HepG2 (cell line): Measurements from ENCODE around the gene PRR11. TPM values are rescaled to one million over a fixed set of nuclear protein-coding genes. Genes with fewer than 3 reads are reported as not detected.

ENCODE experiments used
- ATAC-seq: fragments of 200-7000 bp; cut with Tn5 transposase; 3 replicates; pipeline ENCODE4 v1.9.1; 2020; ENCODE audit warnings: mild to moderate bottlenecking, moderate library complexity
- BruUV-seq: library from RNA; stranded (reverse); fragments of 400-500 nt; replicated peaks from 2 replicates; lab custom pipeline; 2021; lab: Mats Ljungman, UMichigan
- CTCF ChIA-PET: fragments of 300-600 bp; formaldehyde crosslinking; extraction: SDS; loops from one replicate; lab custom pipeline; 2021; ENCODE audit warnings: low total read pairs, inconsistent platforms, low intra/inter-chr PET ratio; lab: Yijun Ruan, JAX
- POLR2A ChIA-PET: fragments of 350-600 bp; sonication (Branson Sonifier 250); formaldehyde crosslinking; loops from one replicate; lab custom pipeline; 2020; ENCODE audit warnings: antibody characterized with exemption, inconsistent platforms; lab: Yijun Ruan, JAX
- DNase-seq: peaks from one replicate; pipeline ENCODE4 v3.0.0-alpha.2; 2015; ENCODE audit warnings: low spot score
- FAIRE-seq: peaks from 3 replicates; lab custom pipeline; 2011; peaks lifted over from hg19 to GRCh38; lab: Jason Lieb, UNC
- H2AFZ ChIP-seq: one replicate; pipeline ENCODE4 v1.6.1; 2011; ENCODE audit warnings: low read length, inconsistent platforms
- H3K27ac ChIP-seq: fragments of 300-600 bp; 3 replicates; pipeline ENCODE4 v1.8.0; 2011; ENCODE audit warnings: mixed run types, mild to moderate bottlenecking, mixed read lengths, low read length, inconsistent platforms; ENCODE audit not compliant: insufficient read depth; ENCODE audit errors: extremely low read length
- H3K27me3 ChIP-seq, 2 experiments: fragments of 200-600 bp in 1 of 2; 2 replicates in 1 of 2; 3 replicates in 1 of 2; pipeline versions ENCODE4 v1.6.0 to v1.8.0; 2011; ENCODE audit warnings: low read length in 2 of 2, mild to moderate bottlenecking in 2 of 2, moderate library complexity in 2 of 2, inconsistent platforms in 1 of 2; ENCODE audit not compliant: insufficient read depth in 2 of 2, control insufficient read depth in 1 of 2
- H3K36me3 ChIP-seq, 2 experiments: fragments of 200-600 bp in 1 of 2; replicated peaks in 1 of 2; 2 replicates in 1 of 2; 3 replicates in 1 of 2; pipeline versions ENCODE4 v1.5.1 to v1.8.0; 2011; ENCODE audit warnings: low read length in 2 of 2, inconsistent platforms in 1 of 2; ENCODE audit not compliant: insufficient read depth in 2 of 2, control insufficient read depth in 1 of 2
- H3K4me1 ChIP-seq: 2 replicates; pipeline ENCODE4 v1.5.1; 2012; ENCODE audit warnings: low read length, inconsistent platforms; ENCODE audit not compliant: insufficient read depth
- H3K4me2 ChIP-seq: 2 replicates; pipeline ENCODE4 v1.6.0; 2011; ENCODE audit warnings: low read depth, low read length, inconsistent platforms
- H3K4me3 ChIP-seq, 3 experiments: fragments of 200-600 bp in 1 of 3; sonication (generic), shearing (Covaris generic) in 1 of 3; replicated peaks in 1 of 3; 2 replicates each; pipeline ENCODE4 v1.5.1; 2011 to 2016; ENCODE audit warnings: low read length in 3 of 3, inconsistent platforms in 2 of 3, low read depth in 2 of 3, mild to moderate bottlenecking in 2 of 3, control low read depth in 1 of 3, mixed read lengths in 1 of 3; ENCODE audit not compliant: insufficient read depth in 1 of 3
- H3K79me2 ChIP-seq: one replicate; pipeline ENCODE4 v1.6.1; 2011; ENCODE audit warnings: low read length, inconsistent platforms; ENCODE audit not compliant: insufficient read depth
- H3K9ac ChIP-seq: 2 replicates; pipeline ENCODE4 v1.6.0; 2011; ENCODE audit warnings: mild to moderate bottlenecking, low read depth, low read length, inconsistent platforms; ENCODE audit not compliant: insufficient read depth
- H3K9me3 ChIP-seq: 2 replicates; pipeline ENCODE4 v1.5.1; 2012; ENCODE audit warnings: mild to moderate bottlenecking, low read length
- H4K20me1 ChIP-seq: 2 replicates; pipeline ENCODE4 v1.6.0; 2011; ENCODE audit warnings: inconsistent platforms, mild to moderate bottlenecking, low read length, moderate library complexity; ENCODE audit not compliant: insufficient read depth
- FOXO4 ChIP-seq: sonication (generic); formaldehyde crosslinking; conservative IDR thresholded peaks from 2 replicates; pipeline ENCODE4 v1.8.1; 2023; ENCODE audit warnings: missing genetic modification reagents
- HES4 ChIP-seq: sonication (generic); formaldehyde crosslinking; IDR thresholded peaks from 2 replicates; pipeline ENCODE4 v1.9.0; 2021; ENCODE audit warnings: mild to moderate bottlenecking, missing genetic modification reagents, borderline replicate concordance
- HMGXB3 ChIP-seq: sonication (generic); formaldehyde crosslinking; IDR thresholded peaks from 2 replicates; pipeline ENCODE4 v1.4.0; 2020; ENCODE audit warnings: missing genetic modification reagents, borderline replicate concordance
- PLSCR1 ChIP-seq: sonication (generic); formaldehyde crosslinking; IDR thresholded peaks from 2 replicates; pipeline ENCODE4 v1.5.0; 2020; ENCODE audit warnings: missing genetic modification reagents, mild to moderate bottlenecking, borderline replicate concordance
- RXRB ChIP-seq: IDR thresholded peaks from 2 replicates; pipeline ENCODE4 v1.6.1; 2016; ENCODE audit warnings: borderline replicate concordance, missing genetic modification reagents, missing compliant biosample characterization
- SP4 ChIP-seq: sonication (generic); formaldehyde crosslinking; IDR thresholded peaks from 2 replicates; pipeline ENCODE4 v1.8.1; 2023; ENCODE audit warnings: mild to moderate bottlenecking, missing genetic modification reagents
- TRAFD1 ChIP-seq: sonication (generic); formaldehyde crosslinking; IDR thresholded peaks from 2 replicates; pipeline ENCODE4 v1.5.1; 2020; ENCODE audit warnings: missing genetic modification reagents, mild to moderate bottlenecking, borderline replicate concordance
- ZFP36 ChIP-seq: fragments of 150-350 bp; IDR thresholded peaks from 2 replicates; pipeline ENCODE4 v1.6.1; 2018; ENCODE audit warnings: borderline replicate concordance, low read length, low read depth; ENCODE audit not compliant: partially characterized antibody
- ZNF136 ChIP-seq: sonication (generic); formaldehyde crosslinking; IDR thresholded peaks from 2 replicates; pipeline ENCODE4 v1.8.1; 2022; ENCODE audit warnings: low read depth, mild to moderate bottlenecking, moderate library complexity, missing genetic modification reagents
- ZNF33B ChIP-seq: sonication (generic); formaldehyde crosslinking; IDR thresholded peaks from 2 replicates; pipeline ENCODE4 v1.5.1; 2020; ENCODE audit warnings: mild to moderate bottlenecking, missing genetic modification reagents
- ZNF44 ChIP-seq: sonication (generic); formaldehyde crosslinking; IDR thresholded peaks from 2 replicates; pipeline ENCODE4 v1.5.1; 2020; ENCODE audit warnings: mild to moderate bottlenecking, missing genetic modification reagents
- ZNF558 ChIP-seq: sonication (generic); formaldehyde crosslinking; IDR thresholded peaks from 2 replicates; pipeline ENCODE4 v1.9.0; 2022; ENCODE audit warnings: mild to moderate bottlenecking, missing genetic modification reagents, borderline replicate concordance
- WGBS: methylation state at CpG from one replicate; pipeline ENCODE4 v1.1.6; 2017; ENCODE audit warnings: low lambda C conversion rate; 5-methylcytosine and 5-hydroxymethylcytosine counted together
- in situ Hi-C: cut with HindIII; loops from 2 replicates; pipeline ENCODE4 v1.10.0; 2017; ENCODE audit warnings: low pct_unique_long_range_greater_than_20kb; ENCODE audit not compliant: extremely low pct_ligation_motif_present
- intact Hi-C: fragments of 100-400 bp; cut with micrococcal nuclease; formaldehyde crosslinking; loops from one replicate; pipeline ENCODE4 v1.10.0; 2022; ENCODE audit not compliant: unreplicated experiment
- polyA plus RNA-seq, 8 experiments: library from polyadenylated mRNA; depleted of rRNA in 3 of 8; stranded (reverse) in 7 of 8; unstranded in 1 of 8; fragments of >200 nt; fragmentation: Illumina TruSeq in 4 of 8; extraction: Trizol in 4 of 8; gene quantifications; 2 replicates each; pipeline versions ENCODE4 v1.2.1 to v1.2.3, GENCODE V29; 2011 to 2016; ENCODE audit warnings: low read depth in 4 of 8, missing spikeins in 1 of 8, mixed read lengths in 1 of 8; ENCODE audit not compliant: insufficient read depth in 1 of 8
- total RNA-seq, 5 experiments: library from RNA; depleted of rRNA; stranded (reverse); fragments of >200 nt; fragmentation: Illumina TruSeq; extraction: Trizol; gene quantifications; 2 replicates each; pipeline ENCODE4 v1.2.3, GENCODE V29; 2016; ENCODE audit warnings: low read depth in 1 of 5

PRR11 gene
- total and polyA plus RNA-seq, 2 of the 13 experiments (the other 11 are each of a cell fraction or from before 2014, with no cell fraction given) = 35.7 to 39.2 TPM

GRCh38 chr17:59149051-59149450 is 6.5 kb upstream of the PRR11 start:
- Histone ChIP-seq H3K36me3 (peaks cover 3 to 9% of the 10 kb centered on the region in 2 experiments; a peak in 2 of 5 replicates), H3K4me2 (no peak overlapping the region), H4K20me1 (no peaks in the 10 kb centered on the region; the same call in none of the 2 replicates), H3K4me1 (peaks cover 56% of the 10 kb centered on the region), H2AFZ (no peak overlapping the region), H3K9ac (no peak overlapping the region), H3K27me3 (no peaks in the 10 kb centered on the region; a peak in 1 of 5 replicates), H3K4me3 (no peak overlapping the region), H3K9me3 (no peaks in the 10 kb centered on the region), H3K79me2 (peaks cover 100% of the 10 kb centered on the region), H3K27ac (no peak overlapping the region)
- CTCF ChIA-PET = no interaction called here
- FAIRE-seq (no peak), DNase-seq (no peak), ATAC-seq (no peak)
- intact Hi-C loops = no loop called here
- 92% methylated on average over 2 of the region's 2 CpGs for WGBS
- in situ Hi-C loops = loop anchor here (5.0 kb wide), 1 partner anchor 42 kb away; the partner anchor contains the start of gene TRIM37
- no TSS peak for BruUV-seq
- POLR2A ChIA-PET = no interaction called here
- no peak for TF ChIP-seq RXRB
- no peak for TF ChIP-seq ZNF33B
- no peak for TF ChIP-seq ZFP36
- TF ChIP-seq ZNF136 (CRISPR knock-in tag) = no peak
- TF ChIP-seq HES4 = no peak
- TF ChIP-seq ZNF558 = no peak
- TF ChIP-seq ZNF44 (CRISPR knock-in tag) = no peak
- TF ChIP-seq SP4 (CRISPR knock-in tag) = no peak
- TF ChIP-seq TRAFD1 (CRISPR knock-in tag) = no peak
- no peak for TF ChIP-seq HMGXB3 (CRISPR knock-in tag)
- TF ChIP-seq FOXO4 (CRISPR knock-in tag) = no peak
- TF ChIP-seq PLSCR1 = no peak
